Fibroblast of villous mesenchyme (primary cell): Measurements from ENCODE around the gene MYH4. TPM values are rescaled to one million over a fixed set of nuclear protein-coding genes. Genes with fewer than 3 reads are reported as not detected.

ENCODE experiments used
- DNase-seq: peaks from one replicate; pipeline ENCODE4 v3.0.0-alpha.2; 2010; ENCODE audit warnings: low read depth
- H3K4me3 ChIP-seq: 2 replicates; pipeline ENCODE4 v1.5.1; 2011; ENCODE audit warnings: low read depth, mild to moderate bottlenecking, low read length
- CTCF ChIP-seq: IDR thresholded peaks from 2 replicates; pipeline ENCODE4 v1.5.1; 2012; ENCODE audit warnings: low read depth, mild to moderate bottlenecking, low read length; ENCODE audit not compliant: insufficient read depth
- total RNA-seq: library from RNA; depleted of rRNA; stranded (reverse); fragments of >200 nt; gene quantifications from 2 replicates; pipeline ENCODE4 v1.2.3, GENCODE V29; 2012

The MYH4 gene
- total RNA-seq, 1 donor, result not detected

DNA sequence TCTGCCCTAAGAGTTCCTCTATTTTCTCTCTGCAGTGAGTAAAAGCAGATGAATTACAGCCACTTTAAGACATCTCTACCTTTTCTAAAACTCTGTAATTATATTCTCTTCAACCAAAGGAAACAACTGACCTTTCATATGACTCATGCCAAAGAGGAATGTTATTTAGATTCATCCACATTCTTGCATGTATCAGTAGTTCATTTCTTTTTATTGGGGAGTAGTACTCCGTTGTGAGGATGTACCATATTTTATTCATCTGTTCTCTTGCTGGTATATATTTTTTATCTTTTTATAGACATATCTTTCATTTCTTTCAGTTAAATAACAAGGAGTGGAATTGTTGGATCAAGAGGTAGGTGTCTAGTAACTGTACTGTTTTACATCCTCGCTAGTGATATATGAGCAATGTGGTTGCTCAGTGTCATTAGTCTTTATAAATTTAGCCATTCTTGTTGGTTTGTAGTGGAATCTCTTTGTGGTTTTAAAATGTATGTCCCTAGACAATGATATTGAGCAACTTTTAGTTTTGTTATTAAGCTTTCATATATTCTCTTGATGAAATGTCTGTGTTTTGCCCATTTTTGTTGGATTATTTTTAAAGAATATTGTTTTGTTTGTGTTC is 39.8 kb downstream of the MYH4 start:
- no peak for TF ChIP-seq CTCF
- peak; percentile 54 for DNase-seq
- no peak overlapping the region for H3K4me3 ChIP-seq

GRCh38 chr17:10428781-10429180 is 40.6 kb downstream of the MYH4 start:
- no peak for TF ChIP-seq CTCF
- no peak for DNase-seq
- no peak overlapping the region for H3K4me3 ChIP-seq

GRCh38 chr17:10421900-10422542 is 47.3 kb downstream of the MYH4 start, which contains the start of gene MYH8:
Gene MYH8, minus strand, starts transcription at chr17:10421950. Its CDS starts 1,723 bp downstream, at chr17:10420227.
- H3K4me3 ChIP-seq, result no peak within 1 kb of the TSS
- no peak for TF ChIP-seq CTCF
- DNase-seq, result no peak

DNA sequence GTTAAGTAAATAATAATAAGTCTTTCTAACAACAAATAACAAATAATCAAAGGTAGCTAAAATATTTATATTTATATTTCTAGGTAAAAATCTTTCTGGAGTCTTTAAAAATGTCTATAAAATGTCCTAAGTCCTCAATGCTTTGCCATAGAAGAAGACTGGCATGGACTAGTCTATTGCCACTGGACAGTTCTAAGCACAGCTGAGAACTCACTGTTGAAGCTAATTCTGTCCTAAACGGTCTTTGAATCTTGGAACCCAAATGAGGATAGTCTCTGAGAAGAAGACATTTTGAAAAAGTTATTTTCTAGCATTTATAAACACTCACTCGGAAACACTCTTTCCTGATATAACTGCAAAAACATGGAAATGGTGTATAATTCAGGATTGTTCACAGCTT is 48.1 kb downstream of the MYH4 start:
- no peak for DNase-seq
- H3K4me3 ChIP-seq, result no peak overlapping the region
- no peak for TF ChIP-seq CTCF

DNA sequence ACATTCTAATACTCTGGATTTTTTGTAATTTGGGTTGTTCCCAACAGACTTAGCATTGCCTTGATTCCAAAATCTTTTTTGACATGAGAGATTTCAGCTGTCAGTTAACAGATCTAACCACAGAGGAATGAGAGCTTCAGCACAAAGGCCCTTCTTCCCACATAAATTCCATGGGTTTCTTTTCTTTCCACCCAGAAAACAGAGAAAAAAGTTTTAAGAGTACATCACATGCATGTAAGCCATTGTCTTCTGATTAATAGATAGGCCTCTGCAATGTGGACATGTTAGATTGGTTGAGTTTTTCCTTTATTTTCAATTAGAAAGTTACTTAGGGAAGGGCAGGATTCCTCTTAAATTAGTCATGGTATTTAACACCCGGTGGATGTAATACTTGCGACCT is 48.5 kb downstream of the MYH4 start:
- no peak for DNase-seq
- H3K4me3 ChIP-seq, result no peak overlapping the region
- no peak for TF ChIP-seq CTCF

- TF ChIP-seq CTCF, result no peak
- no peak for DNase-seq
- H3K4me3 ChIP-seq, result no peak overlapping the region
These were observed 51.9 kb downstream of the MYH4 start for GRCh38 chr17:10417431-10417830.
